Cortex of kidney (tissue), 1 donor: Measurements from ENCODE around the gene CMPK1.

Source experiments
- DNase-seq: peaks from one replicate; lab custom pipeline; 2025; lab: John Stamatoyannopoulos, UW

Gene CMPK1

DNA sequence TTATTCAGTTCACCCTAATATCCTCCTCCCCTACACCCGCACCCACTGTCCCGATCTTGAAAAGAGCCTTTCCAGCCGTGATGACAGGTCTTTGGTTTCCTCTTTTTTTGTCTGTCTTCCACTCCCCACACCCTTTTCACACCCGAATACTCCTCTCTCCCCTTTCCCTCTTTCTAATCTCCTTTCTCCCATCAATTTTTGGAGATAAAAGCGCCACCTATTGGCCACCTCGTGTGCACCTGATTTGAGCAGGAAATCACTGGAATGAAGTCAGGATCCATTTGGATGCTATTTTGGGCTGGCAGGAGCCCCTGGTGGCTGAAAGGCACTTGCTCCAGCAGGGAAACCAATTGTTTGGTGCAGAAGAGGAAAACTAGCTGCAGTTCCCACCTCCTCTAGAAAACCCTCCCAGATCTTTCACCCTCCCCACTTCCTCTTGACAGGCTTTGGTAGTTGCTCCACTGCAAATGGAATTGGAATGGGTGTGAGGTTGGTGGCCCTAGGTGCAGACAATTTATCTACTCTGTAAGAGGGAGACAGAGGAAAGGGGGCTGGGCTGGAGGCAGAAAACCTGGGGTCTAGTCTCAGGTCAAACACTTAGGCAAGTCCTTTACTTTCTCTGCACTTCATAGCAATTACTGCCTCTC is 90.9 kb downstream of the CMPK1 start:
- DNase-seq: no peak
